Mucosa of rectum (tissue), 2 donors: ENCODE data around the gene ACTBL2.

Source experiments
- H3K27ac ChIP-seq, 2 donors: one replicate each; pipeline ENCODE4 v1.7.0; 2013; ENCODE audit warnings: inconsistent platforms in 2 of 2, low read depth in 2 of 2, low read length in 2 of 2
- H3K27me3 ChIP-seq, 2 donors: one replicate each; pipeline ENCODE4 v1.7.0; 2013; ENCODE audit warnings: low read length in 2 of 2; ENCODE audit not compliant: control insufficient read depth in 2 of 2, insufficient read depth in 2 of 2
- H3K36me3 ChIP-seq, 2 donors: one replicate each; pipeline ENCODE4 v1.7.0; 2013; ENCODE audit warnings: low read length in 2 of 2; ENCODE audit not compliant: control insufficient read depth in 2 of 2, insufficient read depth in 2 of 2
- H3K4me1 ChIP-seq, 2 donors: one replicate each; pipeline ENCODE4 v1.7.0; 2013; ENCODE audit warnings: low read length in 2 of 2, mild to moderate bottlenecking in 1 of 2; ENCODE audit not compliant: control insufficient read depth in 2 of 2, insufficient read depth in 2 of 2
- H3K4me3 ChIP-seq, 2 donors: one replicate each; pipeline ENCODE4 v1.7.0; 2013; ENCODE audit warnings: low read length in 2 of 2
- H3K9ac ChIP-seq, 2 donors: one replicate each; pipeline ENCODE4 v1.7.0; 2013; ENCODE audit warnings: low read length in 2 of 2, low read depth in 1 of 2, mild to moderate bottlenecking in 1 of 2
- H3K9me3 ChIP-seq, 2 donors: one replicate each; pipeline ENCODE4 v1.7.0; 2013; ENCODE audit warnings: low read length in 2 of 2; ENCODE audit not compliant: control insufficient read depth in 2 of 2
- donor health status: healthy.
- donor health status: Normal muscosa, but diverticular disease.

The ACTBL2 gene

DNA sequence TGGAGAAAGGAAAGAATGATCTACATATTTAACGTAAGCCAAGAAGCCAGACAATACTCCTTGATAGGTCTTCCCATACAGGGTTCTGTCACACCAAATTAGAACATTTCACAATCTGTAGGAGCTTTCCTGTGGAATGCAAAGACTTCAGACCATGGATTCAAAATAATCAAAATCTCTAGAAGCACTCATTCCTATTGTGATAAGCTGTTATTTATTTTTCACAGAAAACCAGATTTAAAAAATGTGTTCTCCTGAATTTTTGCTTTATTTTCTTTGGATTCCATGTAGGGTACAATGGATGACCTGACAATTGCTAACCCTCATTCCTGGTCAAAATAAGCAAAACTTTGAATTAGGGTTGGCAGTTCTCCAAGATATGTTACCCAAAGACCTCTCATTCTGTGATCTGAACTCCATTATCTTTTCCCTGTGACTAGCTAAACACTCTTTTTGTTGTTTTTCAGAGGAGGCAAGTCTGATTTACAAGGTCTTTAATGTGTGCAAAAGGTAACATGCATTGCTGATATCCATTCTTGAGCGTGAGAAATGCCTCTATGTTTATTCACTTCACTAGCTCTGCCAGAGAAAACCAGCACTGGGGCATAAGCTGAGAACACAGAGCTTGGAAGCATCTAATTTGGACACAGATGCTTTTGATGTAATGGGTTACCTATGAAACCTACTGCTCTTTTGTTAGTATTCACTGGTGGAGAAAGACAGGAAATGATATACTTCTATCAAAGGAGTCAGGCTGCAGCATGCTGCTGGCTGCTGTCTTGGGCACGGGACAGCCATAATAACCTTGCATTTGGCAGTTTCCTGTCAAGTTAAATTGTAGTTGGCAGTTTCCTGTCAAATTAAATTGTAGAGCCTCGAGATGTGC is 31.4 kb downstream of the ACTBL2 start:
- Histone ChIP-seq H3K9ac (no peak overlapping the region), H3K27ac (no peak overlapping the region), H3K36me3 (no peaks in the 10 kb centered on the region), H3K27me3 (no peaks in the 10 kb centered on the region), H3K4me3 (no peak overlapping the region), H3K9me3 (no peaks in the 10 kb centered on the region), H3K4me1 (peaks cover 0 to 12% of the 10 kb centered on the region in 2 donors)

GRCh38 chr5:57448751-57449150 is 33.9 kb downstream of the ACTBL2 start:
- Histone ChIP-seq H3K9me3 (no peaks in the 10 kb centered on the region), H3K27ac (no peak overlapping the region)

GRCh38 chr5:57448287-57448686 is 34.3 kb downstream of the ACTBL2 start:
- peaks cover 0 to 4% of the 10 kb centered on the region in 2 donors for H3K4me1 ChIP-seq
- no peak overlapping the region for H3K4me3 ChIP-seq
- no peak overlapping the region for H3K9ac ChIP-seq
- peak overlapping the region in 1 of 2 donors; percentile 21 for H3K27ac ChIP-seq
- no peaks in the 10 kb centered on the region for H3K27me3 ChIP-seq
- no peaks in the 10 kb centered on the region for H3K36me3 ChIP-seq
- no peaks in the 10 kb centered on the region for H3K9me3 ChIP-seq

More at GRCh38 chr5:57448751-57449150, 33.9 kb downstream of the ACTBL2 start:
- Histone ChIP-seq H3K27me3 (no peaks in the 10 kb centered on the region), H3K9ac (no peak overlapping the region), H3K4me1 (peaks cover 0 to 4% of the 10 kb centered on the region in 2 donors), H3K4me3 (no peak overlapping the region), H3K36me3 (no peaks in the 10 kb centered on the region)

DNA sequence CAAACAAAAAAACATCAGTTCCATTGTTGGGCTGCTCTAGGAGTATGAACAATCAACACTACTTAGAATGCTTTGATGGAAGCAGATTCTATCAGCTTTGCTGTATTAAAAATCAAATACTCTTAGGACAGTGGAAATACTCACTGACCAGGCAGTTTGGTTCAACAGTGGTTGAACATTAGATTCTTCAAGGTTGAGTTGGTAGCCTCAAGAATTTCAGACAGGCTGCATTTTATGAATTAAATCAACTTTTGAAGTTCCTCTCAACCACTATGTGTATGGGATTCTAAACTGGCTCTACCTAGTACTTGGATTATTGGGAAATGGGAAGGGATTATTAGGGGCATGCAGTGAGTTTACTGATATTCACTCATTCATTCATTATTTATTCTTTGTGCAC is 35.0 kb downstream of the ACTBL2 start:
- Histone ChIP-seq H3K9me3 (no peaks in the 10 kb centered on the region), H3K4me3 (no peak overlapping the region), H3K36me3 (no peaks in the 10 kb centered on the region), H3K9ac (no peak overlapping the region), H3K4me1 (peaks cover 0 to 4% of the 10 kb centered on the region in 2 donors), H3K27ac (no peak overlapping the region), H3K27me3 (no peaks in the 10 kb centered on the region)

DNA sequence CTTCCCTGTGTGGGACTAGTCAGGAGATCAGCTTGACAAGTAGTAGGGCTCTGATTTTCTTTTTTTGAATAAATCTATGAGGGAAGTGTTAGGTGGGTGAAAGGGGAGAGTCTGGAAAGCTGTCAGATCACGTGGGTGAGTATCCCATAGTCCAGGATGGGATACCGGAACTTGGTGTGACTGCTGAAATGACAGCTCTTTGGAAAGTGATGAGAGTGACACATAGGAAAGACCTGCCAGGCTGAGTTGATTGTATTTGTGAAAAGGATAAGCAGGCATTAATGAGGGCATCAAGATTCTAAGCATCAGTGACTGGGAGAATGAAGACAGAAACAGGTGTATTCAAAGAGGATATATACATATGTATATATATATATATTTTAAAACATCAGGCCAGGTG is 35.6 kb downstream of the ACTBL2 start:
- no peak overlapping the region for H3K27ac ChIP-seq
- H3K9ac ChIP-seq, result no peak overlapping the region
- H3K27me3 ChIP-seq, result no peaks in the 10 kb centered on the region
- peaks cover 0 to 4% of the 10 kb centered on the region in 2 donors for H3K4me1 ChIP-seq
- no peaks in the 10 kb centered on the region for H3K36me3 ChIP-seq
- no peaks in the 10 kb centered on the region for H3K9me3 ChIP-seq
- no peak overlapping the region for H3K4me3 ChIP-seq

DNA sequence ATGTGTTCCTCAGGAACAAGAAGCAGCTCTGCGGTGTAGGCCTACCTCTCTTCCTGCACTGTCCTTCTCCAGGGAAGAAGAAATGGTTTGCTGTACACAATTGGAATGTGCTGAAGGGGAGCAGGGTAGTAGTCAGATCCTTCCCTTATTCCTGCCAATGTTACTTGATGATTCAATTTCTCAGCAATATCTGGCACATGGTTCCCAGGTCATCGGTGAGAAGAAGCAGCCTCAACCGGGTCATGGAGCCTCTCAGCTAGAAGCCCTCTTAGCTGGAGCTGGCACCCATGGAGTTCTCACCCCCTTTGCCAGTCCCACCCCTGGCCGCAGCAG is 36.9 kb downstream of the ACTBL2 start:
- no peaks in the 10 kb centered on the region for H3K27me3 ChIP-seq
- no peaks in the 10 kb centered on the region for H3K4me1 ChIP-seq
- H3K27ac ChIP-seq, result no peak overlapping the region
- H3K9ac ChIP-seq, result no peak overlapping the region
- H3K36me3 ChIP-seq, result no peaks in the 10 kb centered on the region
- no peaks in the 10 kb centered on the region for H3K9me3 ChIP-seq
- no peak overlapping the region for H3K4me3 ChIP-seq

GRCh38 chr5:57445006-57445704 is 37.5 kb downstream of the ACTBL2 start:
- H3K27me3 ChIP-seq, result no peaks in the 10 kb centered on the region
- no peak overlapping the region for H3K27ac ChIP-seq
- no peaks in the 10 kb centered on the region for H3K36me3 ChIP-seq
- no peaks in the 10 kb centered on the region for H3K9me3 ChIP-seq
- no peak overlapping the region for H3K4me3 ChIP-seq
- no peaks in the 10 kb centered on the region for H3K4me1 ChIP-seq
- H3K9ac ChIP-seq, result no peak overlapping the region

DNA sequence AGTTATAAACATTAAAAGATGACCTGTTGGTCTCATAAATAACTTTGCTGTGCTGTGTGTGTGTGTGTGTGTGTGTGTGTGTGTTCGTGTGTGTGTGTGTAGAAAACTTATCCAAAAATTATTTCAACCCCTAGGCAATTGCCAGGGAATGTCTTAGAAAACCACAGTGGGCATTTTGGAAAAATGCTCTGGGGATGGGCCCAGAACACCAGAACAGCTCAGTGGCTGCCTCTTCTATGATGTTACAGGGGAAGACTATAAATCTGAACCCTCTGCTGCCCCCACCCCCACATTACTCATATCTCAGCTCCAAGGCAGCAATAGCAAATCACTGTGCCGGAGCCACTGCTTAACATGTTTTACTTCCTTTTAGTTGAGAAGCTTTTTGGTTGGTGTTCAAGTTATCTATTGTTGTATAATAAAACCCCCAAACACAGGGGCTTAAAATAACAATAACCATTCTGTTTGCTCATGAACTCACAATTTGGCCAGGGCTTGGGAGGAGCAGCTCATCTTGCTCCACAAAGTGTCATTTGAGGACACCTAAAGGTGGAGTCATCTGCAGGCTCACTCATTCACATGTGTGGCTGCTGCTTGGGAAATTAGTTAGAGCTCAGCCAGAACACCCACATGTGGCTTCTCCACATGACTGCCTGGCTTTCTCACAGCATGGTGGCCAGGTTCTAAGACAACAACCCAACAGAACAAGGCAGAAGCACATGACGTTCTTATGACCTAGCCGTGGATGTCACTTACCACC is 40.4 kb downstream of the ACTBL2 start:
- Histone ChIP-seq H3K4me1 (no peaks in the 10 kb centered on the region), H3K9ac (no peak overlapping the region), H3K4me3 (no peak overlapping the region), H3K9me3 (no peaks in the 10 kb centered on the region), H3K27ac (no peak overlapping the region), H3K27me3 (no peaks in the 10 kb centered on the region), H3K36me3 (no peaks in the 10 kb centered on the region)

GRCh38 chr5:57441557-57441956 is 41.1 kb downstream of the ACTBL2 start:
- no peak overlapping the region for H3K9ac ChIP-seq
- H3K4me1 ChIP-seq, result no peaks in the 10 kb centered on the region
- H3K27me3 ChIP-seq, result no peaks in the 10 kb centered on the region
- H3K36me3 ChIP-seq, result no peaks in the 10 kb centered on the region
- no peak overlapping the region for H3K27ac ChIP-seq
- no peak overlapping the region for H3K4me3 ChIP-seq
- no peaks in the 10 kb centered on the region for H3K9me3 ChIP-seq

DNA sequence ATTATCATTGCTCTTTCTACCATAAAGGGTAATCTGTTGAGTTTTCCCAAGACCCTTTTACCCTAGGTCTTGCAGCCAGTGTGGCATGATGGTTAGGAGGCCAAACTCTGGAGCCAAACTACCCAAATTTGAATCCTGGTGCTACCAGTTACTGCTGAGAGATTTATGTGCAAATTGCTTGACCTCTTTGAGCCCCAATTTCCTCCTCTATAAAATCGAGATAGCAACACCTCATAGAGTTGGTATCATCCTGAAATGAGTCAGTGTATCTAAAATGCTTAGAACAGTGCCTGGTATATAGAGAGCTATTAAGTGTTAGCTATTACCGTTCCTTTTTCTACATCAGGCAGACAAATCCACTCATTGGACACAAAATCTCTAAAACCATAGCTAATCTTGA is 43.0 kb downstream of the ACTBL2 start:
- H3K27ac ChIP-seq, result no peak overlapping the region

More for the DNA sequence above, 43.0 kb downstream of the ACTBL2 start:
- no peaks in the 10 kb centered on the region for H3K9me3 ChIP-seq
- no peak overlapping the region for H3K4me3 ChIP-seq
- H3K36me3 ChIP-seq, result no peaks in the 10 kb centered on the region
- no peak overlapping the region for H3K9ac ChIP-seq
- H3K27me3 ChIP-seq, result no peaks in the 10 kb centered on the region
- H3K4me1 ChIP-seq, result peaks cover 3 to 7% of the 10 kb centered on the region in 2 donors
